ENCODE measurements around the gene BSG.
A peak's percentile ranks its signal among the peaks of the same experiment; 100 is the strongest.

The BSG gene

GRCh38 chr19:560121-560520 lies 12.3 kb upstream of the BSG start:
- no peaks in the 10 kb centered on the region for H3K9me3 ChIP-seq (ENCODE audit: low read depth, low read length)
- TF ChIP-seq FOXP2 (optimal IDR thresholded peaks at IDR 0.05; ENCODE audit: control extremely low read depth, extremely low read length, insufficient read depth) (no peak), POLR2AphosphoS5 (IDR thresholded peaks at IDR 0.05; ENCODE audit: borderline replicate concordance, low read depth, low read length) (no peak), EZH2 (IDR thresholded peaks at IDR 0.05) (no peak)
- no peak overlapping the region for H3K9ac ChIP-seq (ENCODE audit: insufficient read length)
- no peak for DNase-seq (ENCODE audit: low read depth, low spot score)
- H3K36me3 ChIP-seq (ENCODE audit: insufficient read depth, low read length): no peaks in the 10 kb centered on the region
- H3K27ac ChIP-seq: 0 out of 2 replicates have a peak overlapping the region, but pooled peaks have one; percentile 42
- H3K4me3 ChIP-seq: no peak overlapping the region

- Histone ChIP-seq H3K9ac (ENCODE audit: insufficient read length) (peak overlapping the region; percentile 50), H3K9me3 (ENCODE audit: low read depth, low read length) (no peaks in the 10 kb centered on the region), H3K36me3 (ENCODE audit: insufficient read depth, low read length) (no peaks in the 10 kb centered on the region), H3K4me3 (peak overlapping the region; percentile 69), H3K27ac (peak overlapping the region; percentile 94)
- no peak for TF ChIP-seq FOXP2 (optimal IDR thresholded peaks at IDR 0.05; ENCODE audit: control extremely low read depth, extremely low read length, insufficient read depth)
- peak; percentile 50 for TF ChIP-seq POLR2AphosphoS5 (IDR thresholded peaks at IDR 0.05; ENCODE audit: borderline replicate concordance, low read depth, low read length)
- peak; percentile 92 for DNase-seq (ENCODE audit: low read depth, low spot score)
Observed at GRCh38 chr19:566403-566802, 6.0 kb upstream of the BSG start.

- TF ChIP-seq EZH2 (IDR thresholded peaks at IDR 0.05): no peak
- TF ChIP-seq POLR2AphosphoS5 (IDR thresholded peaks at IDR 0.05; ENCODE audit: borderline replicate concordance, low read depth, low read length): no peak
- no peak for TF ChIP-seq FOXP2 (optimal IDR thresholded peaks at IDR 0.05; ENCODE audit: control extremely low read depth, extremely low read length, insufficient read depth)
- Histone ChIP-seq H3K9me3 (ENCODE audit: low read depth, low read length) (no peaks in the 10 kb centered on the region), H3K9ac (ENCODE audit: insufficient read length) (peak overlapping the region; percentile 50), H3K36me3 (ENCODE audit: insufficient read depth, low read length) (no peaks in the 10 kb centered on the region), H3K4me3 (peak overlapping the region; percentile 69), H3K27ac (peak overlapping the region; percentile 94)
- DNase-seq (ENCODE audit: low read depth, low spot score): no peak
Observed at GRCh38 chr19:566844-567243, 5.6 kb upstream of the BSG start.

- Histone ChIP-seq H3K27ac (peak overlapping the region; percentile 94), H3K9me3 (ENCODE audit: low read depth, low read length) (no peaks in the 10 kb centered on the region), H3K9ac (ENCODE audit: insufficient read length) (peak overlapping the region; percentile 50), H3K4me3 (peak overlapping the region; percentile 69), H3K36me3 (ENCODE audit: insufficient read depth, low read length) (no peaks in the 10 kb centered on the region)
- DNase-seq (ENCODE audit: low read depth, low spot score): no peak
- TF ChIP-seq EZH2 (IDR thresholded peaks at IDR 0.05): no peak
- no peak for TF ChIP-seq POLR2AphosphoS5 (IDR thresholded peaks at IDR 0.05; ENCODE audit: borderline replicate concordance, low read depth, low read length)
- TF ChIP-seq FOXP2 (optimal IDR thresholded peaks at IDR 0.05; ENCODE audit: control extremely low read depth, extremely low read length, insufficient read depth): no peak
Observed at GRCh38 chr19:567296-567900, 5.0 kb upstream of the BSG start.

- DNase-seq (ENCODE audit: low read depth, low spot score): no peak
- no peak for TF ChIP-seq POLR2AphosphoS5 (IDR thresholded peaks at IDR 0.05; ENCODE audit: borderline replicate concordance, low read depth, low read length)
- no peak for TF ChIP-seq FOXP2 (optimal IDR thresholded peaks at IDR 0.05; ENCODE audit: control extremely low read depth, extremely low read length, insufficient read depth)
- TF ChIP-seq EZH2 (IDR thresholded peaks at IDR 0.05): no peak
- Histone ChIP-seq H3K36me3 (ENCODE audit: insufficient read depth, low read length) (no peaks in the 10 kb centered on the region), H3K4me3 (no peak overlapping the region), H3K27ac (peak overlapping the region; percentile 72; the same call in 1 of the 2 replicates), H3K9me3 (ENCODE audit: low read depth, low read length) (no peaks in the 10 kb centered on the region), H3K9ac (ENCODE audit: insufficient read length) (no peak overlapping the region)
Observed at GRCh38 chr19:570251-570686, 2.1 kb upstream of the BSG start.

- TF ChIP-seq EZH2 (IDR thresholded peaks at IDR 0.05) (no peak), POLR2AphosphoS5 (IDR thresholded peaks at IDR 0.05; ENCODE audit: borderline replicate concordance, low read depth, low read length) (0 out of 2 replicates have a peak, but pooled peaks have one; percentile 23)
- Histone ChIP-seq H3K9ac (ENCODE audit: insufficient read length) (peak overlapping the region; percentile 72), H3K9me3 (ENCODE audit: low read depth, low read length) (no peaks in the 10 kb centered on the region), H3K36me3 (ENCODE audit: insufficient read depth, low read length) (no peaks in the 10 kb centered on the region), H3K27ac (peak overlapping the region; percentile 98), H3K4me3 (peak overlapping the region; percentile 75)
- DNase-seq (ENCODE audit: low read depth, low spot score): no peak
Observed at GRCh38 chr19:570937-571565, 1.3 kb upstream of the BSG start.

GRCh38 chr19:571566-571974 lies 826 bp upstream of the BSG start:
- TF ChIP-seq POLR2AphosphoS5 (IDR thresholded peaks at IDR 0.05; ENCODE audit: borderline replicate concordance, low read depth, low read length) (no peak), EZH2 (IDR thresholded peaks at IDR 0.05) (no peak), FOXP2 (optimal IDR thresholded peaks at IDR 0.05; ENCODE audit: control extremely low read depth, extremely low read length, insufficient read depth) (no peak)
- peak overlapping the region; percentile 98 for H3K27ac ChIP-seq
- peak overlapping the region; percentile 72 for H3K9ac ChIP-seq (ENCODE audit: insufficient read length)
- H3K4me3 ChIP-seq: peak overlapping the region; percentile 75
- DNase-seq (ENCODE audit: low read depth, low spot score): no peak
- H3K36me3 ChIP-seq (ENCODE audit: insufficient read depth, low read length): no peaks in the 10 kb centered on the region
- H3K9me3 ChIP-seq (ENCODE audit: low read depth, low read length): no peaks in the 10 kb centered on the region

- DNase-seq (ENCODE audit: low read depth, low spot score): no peak
- Histone ChIP-seq H3K9me3 (ENCODE audit: low read depth, low read length) (no peaks in the 10 kb centered on the region), H3K9ac (ENCODE audit: insufficient read length) (peak overlapping the region; percentile 94), H3K4me3 (peak overlapping the region; percentile 97), H3K27ac (peak overlapping the region; percentile 72), H3K36me3 (ENCODE audit: insufficient read depth, low read length) (peaks cover 4% of the 10 kb centered on the region; the same call in 1 of the 2 replicates)
- no peak for TF ChIP-seq POLR2AphosphoS5 (IDR thresholded peaks at IDR 0.05; ENCODE audit: borderline replicate concordance, low read depth, low read length)
- TF ChIP-seq FOXP2 (optimal IDR thresholded peaks at IDR 0.05; ENCODE audit: control extremely low read depth, extremely low read length, insufficient read depth): no peak
- no peak for TF ChIP-seq EZH2 (IDR thresholded peaks at IDR 0.05)
Observed at GRCh38 chr19:572743-573518, 535 bp downstream of the BSG start.
